H9 (cell line): ENCODE measurements around the gene TRMT1. TPM values are rescaled to one million over a fixed set of nuclear protein-coding genes. Genes with fewer than 3 reads are reported as not detected.

Experiments used
- DNase-seq: peaks from one replicate; pipeline ENCODE4 v3.0.0-alpha.2; 2017
- H2AFZ ChIP-seq: one replicate; pipeline ENCODE4 v1.6.1; 2013; ENCODE audit warnings: mild to moderate bottlenecking, low read length, control low read depth, moderate library complexity
- H2AK5ac ChIP-seq: 2 replicates; pipeline ENCODE4 v1.6.1; 2013; ENCODE audit warnings: low read length, control low read depth, mixed read lengths; ENCODE audit not compliant: insufficient read length
- H2BK120ac ChIP-seq: one replicate; pipeline ENCODE4 v1.6.1; 2013; ENCODE audit warnings: low read depth, mild to moderate bottlenecking, low read length, control low read depth, inconsistent platforms; ENCODE audit not compliant: poor library complexity, severe bottlenecking
- H2BK12ac ChIP-seq: 2 replicates; pipeline ENCODE4 v1.6.1; 2013; ENCODE audit warnings: low read length, control low read depth, mixed read lengths, low read depth; ENCODE audit not compliant: insufficient read length
- H2BK15ac ChIP-seq: 2 replicates; pipeline ENCODE4 v1.6.1; 2013; ENCODE audit warnings: low read depth, low read length, control low read depth
- H2BK20ac ChIP-seq: one replicate; pipeline ENCODE4 v1.6.1; 2013; ENCODE audit warnings: low read depth, mild to moderate bottlenecking, low read length, control low read depth, inconsistent platforms; ENCODE audit not compliant: poor library complexity, severe bottlenecking
- H2BK5ac ChIP-seq: 2 replicates; pipeline ENCODE4 v1.6.1; 2013; ENCODE audit warnings: low read length, control low read depth, mixed read lengths; ENCODE audit not compliant: insufficient read length
- H3K14ac ChIP-seq: 2 replicates; pipeline ENCODE4 v1.6.1; 2013; ENCODE audit warnings: low read length, control low read depth; ENCODE audit not compliant: insufficient read depth
- H3K18ac ChIP-seq: 2 replicates; pipeline ENCODE4 v1.6.1; 2013; ENCODE audit warnings: low read depth, mild to moderate bottlenecking, mixed read lengths, low read length, control low read depth; ENCODE audit not compliant: insufficient read length
- H3K23ac ChIP-seq: 2 replicates; pipeline ENCODE4 v1.6.1; 2013; ENCODE audit warnings: low read length, control low read depth, mixed read lengths, low read depth; ENCODE audit not compliant: insufficient read length
- H3K23me2 ChIP-seq: 2 replicates; pipeline ENCODE4 v1.6.1; 2013; ENCODE audit warnings: low read depth, mild to moderate bottlenecking, mixed read lengths, low read length, control low read depth; ENCODE audit not compliant: insufficient read length, poor library complexity, severe bottlenecking
- H3K27ac ChIP-seq: 2 replicates; pipeline ENCODE4 v1.5.1; 2013; ENCODE audit warnings: low read length, control low read depth, mixed read lengths, low read depth; ENCODE audit not compliant: insufficient read length
- H3K27me3 ChIP-seq: 2 replicates; pipeline ENCODE4 v1.6.1; 2013; ENCODE audit warnings: low read length, control low read depth, inconsistent platforms; ENCODE audit not compliant: insufficient read depth
- H3K4ac ChIP-seq: 2 replicates; pipeline ENCODE4 v1.6.1; 2013; ENCODE audit warnings: low read depth, mild to moderate bottlenecking, control low read depth, inconsistent platforms, low read length, moderate library complexity
- H3K4me1 ChIP-seq: 2 replicates; pipeline ENCODE4 v1.6.1; 2013; ENCODE audit warnings: low read length, control low read depth, inconsistent platforms; ENCODE audit not compliant: insufficient read depth
- H3K4me2 ChIP-seq: 2 replicates; pipeline ENCODE4 v1.6.1; 2013; ENCODE audit warnings: low read length, control low read depth, mixed read lengths; ENCODE audit not compliant: insufficient read length, insufficient read depth
- H3K56ac ChIP-seq: 2 replicates; pipeline ENCODE4 v1.6.1; 2013; ENCODE audit warnings: low read depth, mild to moderate bottlenecking, mixed read lengths, low read length, control low read depth; ENCODE audit not compliant: insufficient read length
- H3K79me1 ChIP-seq: 2 replicates; pipeline ENCODE4 v1.6.1; 2013; ENCODE audit warnings: low read depth, mild to moderate bottlenecking, moderate library complexity, low read length, control low read depth, inconsistent platforms; ENCODE audit not compliant: insufficient read depth, poor library complexity, severe bottlenecking
- H3K79me2 ChIP-seq: 2 replicates; pipeline ENCODE4 v1.6.1; 2013; ENCODE audit warnings: low read length, control low read depth, inconsistent platforms; ENCODE audit not compliant: insufficient read depth
- H3K9ac ChIP-seq: 2 replicates; pipeline ENCODE4 v1.6.1; 2013; ENCODE audit warnings: low read length, control low read depth, mixed read lengths; ENCODE audit not compliant: insufficient read length; ENCODE audit errors: extremely low read depth
- H3K9me3 ChIP-seq: one replicate; pipeline ENCODE4 v1.6.1; 2013; ENCODE audit warnings: low read depth, low read length, inconsistent platforms; ENCODE audit not compliant: control insufficient read depth
- H3T11ph ChIP-seq: one replicate; pipeline ENCODE4 v1.6.1; 2013; ENCODE audit warnings: mild to moderate bottlenecking, low read length, control low read depth, inconsistent platforms
- H4K20me1 ChIP-seq: one replicate; pipeline ENCODE4 v1.6.1; 2013; ENCODE audit not compliant: control insufficient read depth, insufficient read length, insufficient read depth
- H4K5ac ChIP-seq: 2 replicates; pipeline ENCODE4 v1.6.1; 2013; ENCODE audit warnings: low read depth, mild to moderate bottlenecking, mixed read lengths, low read length, control low read depth; ENCODE audit not compliant: insufficient read length
- H4K8ac ChIP-seq: replicated peaks from 2 replicates; pipeline ENCODE4 v1.6.1; 2013; ENCODE audit warnings: low read length, control low read depth, mixed read lengths, low read depth; ENCODE audit not compliant: insufficient read length
- H4K91ac ChIP-seq: 2 replicates; pipeline ENCODE4 v1.6.1; 2013; ENCODE audit warnings: low read depth, mild to moderate bottlenecking, moderate library complexity, mixed read lengths, low read length, control low read depth; ENCODE audit not compliant: insufficient read length
- H3K27ac Mint-ChIP-seq, 3 experiments: 2 replicates in 2 of 3; 3 replicates in 1 of 3; pipeline ENCODE4 v1.8.0; 2020 to 2021; ENCODE audit warnings: mixed read lengths in 3 of 3, mild to moderate bottlenecking in 1 of 3, moderate library complexity in 1 of 3
- H3K27me3 Mint-ChIP-seq: 2 replicates; pipeline ENCODE4 v1.8.0; 2021; ENCODE audit warnings: low read depth, mild to moderate bottlenecking, moderate library complexity, mixed read lengths
- H3K36me3 Mint-ChIP-seq, 3 experiments: 2 replicates in 2 of 3; 3 replicates in 1 of 3; pipeline ENCODE4 v1.8.0; 2020 to 2021; ENCODE audit warnings: low read depth in 3 of 3, mixed read lengths in 3 of 3; ENCODE audit not compliant: insufficient read depth in 1 of 3
- H3K4me1 Mint-ChIP-seq, 2 experiments: 2 replicates each; pipeline ENCODE4 v1.8.0; 2020; ENCODE audit warnings: mixed read lengths in 2 of 2
- H3K4me3 Mint-ChIP-seq, 2 experiments: 2 replicates in 1 of 2; 3 replicates in 1 of 2; pipeline ENCODE4 v1.8.0; 2020 to 2021; ENCODE audit warnings: mild to moderate bottlenecking in 2 of 2, mixed read lengths in 2 of 2, moderate library complexity in 1 of 2
- H3K9me3 Mint-ChIP-seq, 2 experiments: 2 replicates in 1 of 2; 3 replicates in 1 of 2; pipeline ENCODE4 v1.8.0; 2020; ENCODE audit warnings: mild to moderate bottlenecking in 2 of 2, mixed read lengths in 2 of 2, moderate library complexity in 1 of 2
- CTCF ChIP-seq: fragments of 200-600 bp; sonication (generic); conservative IDR thresholded peaks from 3 replicates; pipeline ENCODE4 v1.8.0; 2021; ENCODE audit warnings: antibody characterized with exemption, mild to moderate bottlenecking
- WGBS: extraction: QIAGEN DNeasy Blood & Tissue Kit; methylation state at CpG from one replicate; pipeline ENCODE4 v1.1.7; 2013; ENCODE audit warnings: missing lambda C conversion rate, low lambda C conversion rate, mixed read lengths; ENCODE audit not compliant: insufficient read length; ENCODE audit errors: extremely low coverage; 5-methylcytosine and 5-hydroxymethylcytosine counted together
- total RNA-seq: library from RNA; stranded (reverse); gene quantifications from 2 replicates; pipeline ENCODE4 v1.2.1, GENCODE V29; 2021

TRMT1 gene
- total RNA-seq, 1 experiment from 2014 or later = 95.7 TPM

GRCh38 chr19:13069415-13070359 is 46.9 kb downstream of the TRMT1 start:
- WGBS = no CpG with 5 or more reads among the region's 20 CpGs
- no peak overlapping the region for H2BK20ac ChIP-seq
- no peak overlapping the region for H2BK120ac ChIP-seq
- Mint-ChIP-seq H3K27ac (no peak overlapping the region), H3K4me1 (peaks cover 0 to 17% of the 10 kb centered on the region in 2 experiments; a peak in 2 of 4 replicates), H3K27me3 (peaks cover 72% of the 10 kb centered on the region), H3K36me3 (no peaks in the 10 kb centered on the region), H3K4me3 (no peak overlapping the region), H3K9me3 (no peaks in the 10 kb centered on the region)
- H2AFZ ChIP-seq = no peak overlapping the region
- H3K9me3 ChIP-seq = no peaks in the 10 kb centered on the region
- no peak overlapping the region for H3K23ac ChIP-seq
- H3K27ac ChIP-seq = no peak overlapping the region
- H2BK12ac ChIP-seq = no peak overlapping the region
- no peak overlapping the region for H3K18ac ChIP-seq
- no peaks in the 10 kb centered on the region for H3K79me2 ChIP-seq
- H3K14ac ChIP-seq = no peak overlapping the region
- H3K4ac ChIP-seq = no peak overlapping the region
- no peak overlapping the region for H4K5ac ChIP-seq
- no peak overlapping the region for H3K4me2 ChIP-seq
- no peak for TF ChIP-seq CTCF
- H3K9ac ChIP-seq = no peak overlapping the region
- no peak overlapping the region for H2AK5ac ChIP-seq
- no peak overlapping the region for H4K91ac ChIP-seq
- H3K27me3 ChIP-seq = no peaks in the 10 kb centered on the region; the same call in 1 of the 2 replicates
- no peak overlapping the region for H3K56ac ChIP-seq
- no peak overlapping the region for H2BK5ac ChIP-seq
- no peak overlapping the region for H2BK15ac ChIP-seq
- H4K20me1 ChIP-seq = no peaks in the 10 kb centered on the region
- H3K23me2 ChIP-seq = no peaks in the 10 kb centered on the region
- H3K4me1 ChIP-seq = no peaks in the 10 kb centered on the region
- H3T11ph ChIP-seq = no peak overlapping the region
- no peak overlapping the region for H4K8ac ChIP-seq
- DNase-seq = no peak
- H3K79me1 ChIP-seq = no peaks in the 10 kb centered on the region
